GM19372 (cell line): ENCODE results near the gene SLFN14.
"Not testable (repeated sequence)": the region's sequence is repeated elsewhere in the genome, so short reads cannot be mapped to it uniquely, and the experiment has no call there.

Source experiments
- ATAC-seq: cut with Tn5 transposase; IDR thresholded peaks from one replicate; pipeline ENCODE4 v1.9.1; 2021; ENCODE audit warnings: mild to moderate bottlenecking, low read depth, moderate library complexity; ENCODE audit not compliant: unreplicated experiment

The SLFN14 gene

GRCh38 chr17:35529326-35529725, 31.3 kb downstream of the SLFN14 start:
- not testable (repeated sequence) for ATAC-seq

DNA sequence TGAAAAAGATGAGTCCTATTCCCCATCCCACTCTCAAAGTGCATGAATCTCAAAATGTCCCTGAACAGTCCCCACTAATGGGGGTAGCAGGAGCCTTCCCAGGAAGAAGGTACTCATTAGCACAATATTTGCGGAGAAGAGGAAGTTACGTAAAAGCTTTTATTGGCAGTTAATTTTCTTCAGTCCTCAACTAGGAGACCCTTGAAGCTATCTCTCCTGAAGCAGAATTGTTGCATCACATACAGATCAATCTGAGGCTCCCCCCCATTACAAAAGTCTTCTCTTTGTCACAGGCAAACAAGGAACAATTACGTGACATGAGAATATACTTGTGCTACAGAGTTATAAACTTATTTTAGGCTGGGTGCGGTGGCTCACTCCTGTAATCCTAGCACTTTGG, 37.3 kb downstream of the SLFN14 start:
- ATAC-seq, result no peak

GRCh38 chr17:35521654-35522256, 38.9 kb downstream of the SLFN14 start:
- ATAC-seq, result not testable (repeated sequence)

DNA sequence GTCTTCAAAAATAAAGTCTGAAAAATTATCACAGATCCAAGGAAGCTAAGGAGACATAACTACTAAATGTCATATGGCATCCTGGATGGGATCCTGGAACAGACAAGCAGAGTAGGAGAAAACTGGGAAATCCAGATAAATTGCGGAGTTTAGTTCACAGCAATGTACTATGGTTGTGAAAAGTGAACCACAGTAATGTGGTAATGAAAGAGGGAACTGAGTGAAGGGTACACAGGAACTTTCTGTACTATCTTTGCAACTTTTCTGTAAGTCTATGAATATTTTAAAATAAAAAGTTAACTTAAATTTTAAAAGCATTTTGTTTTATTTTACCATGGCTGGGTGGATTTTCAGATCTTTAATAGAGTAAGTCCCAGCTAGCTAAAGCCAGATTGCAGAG, 39.5 kb downstream of the SLFN14 start:
- no peak for ATAC-seq

DNA sequence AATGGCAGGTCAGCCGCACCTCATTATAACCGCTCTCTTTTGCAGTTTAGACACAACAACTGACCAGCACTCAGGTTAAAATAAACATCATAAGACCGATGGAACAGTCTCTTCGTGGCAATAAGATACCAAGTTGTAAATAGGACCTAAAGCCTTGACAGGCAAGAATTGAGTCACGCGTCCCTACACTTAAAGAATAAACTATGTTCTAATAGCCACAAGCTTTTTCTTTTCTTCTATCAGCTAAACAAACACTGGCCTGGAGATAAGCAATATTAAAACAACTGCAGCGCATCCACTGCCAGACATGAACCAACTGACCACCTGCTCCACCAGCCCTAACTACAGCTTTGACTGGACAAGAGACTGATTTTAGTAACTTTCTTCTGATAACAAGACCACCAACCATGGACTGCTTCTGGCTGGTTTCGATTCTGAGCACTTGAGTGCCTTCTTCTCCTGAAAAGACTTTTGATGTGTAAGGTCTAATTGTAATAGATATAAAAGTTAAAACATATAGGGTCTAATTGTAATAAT, 40.6 kb downstream of the SLFN14 start:
- ATAC-seq, result no peak

- no peak for ATAC-seq
Observed at GRCh38 chr17:35519439-35519838, 41.2 kb downstream of the SLFN14 start.

DNA sequence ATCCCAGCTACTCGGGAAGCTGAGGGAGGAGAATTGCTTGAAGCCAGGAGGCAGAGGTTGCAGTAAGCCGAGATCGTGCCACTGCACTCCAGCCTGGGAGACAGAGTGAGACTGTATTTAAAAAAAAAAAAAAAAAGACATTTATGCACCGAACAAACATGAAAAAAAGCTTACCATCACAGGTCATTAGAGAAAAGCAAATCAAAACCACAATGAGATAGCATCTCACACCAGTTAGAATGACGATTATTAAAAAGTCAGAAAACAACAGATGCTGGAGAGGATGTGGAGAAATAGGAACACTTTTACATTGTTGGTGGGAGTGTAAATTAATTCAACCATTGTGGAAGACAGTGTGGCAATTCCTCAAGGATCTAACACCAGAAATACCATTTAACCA, 42.2 kb downstream of the SLFN14 start:
- ATAC-seq, result not testable (repeated sequence)

DNA sequence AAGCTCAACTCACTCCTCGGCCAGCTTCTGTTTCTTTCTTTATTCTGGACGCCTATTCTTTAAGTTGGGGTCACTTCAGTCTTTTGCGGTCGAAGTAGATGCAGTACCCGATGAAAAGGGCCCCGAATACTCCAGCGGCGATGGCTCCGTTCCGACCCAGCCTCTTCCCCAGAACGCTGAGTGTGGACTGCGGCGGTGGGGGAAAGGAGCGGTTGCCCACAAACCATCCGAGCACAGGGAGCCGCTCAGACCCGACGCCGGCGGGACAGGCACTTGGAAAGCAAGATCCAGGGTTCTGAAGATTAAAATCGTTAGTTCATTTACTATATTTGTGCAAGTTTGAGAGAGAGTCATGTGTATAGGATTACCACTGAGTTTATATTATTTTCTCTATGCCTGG, 45.6 kb downstream of the SLFN14 start:
- ATAC-seq, result no peak

GRCh38 chr17:35514564-35514963, 46.1 kb downstream of the SLFN14 start:
- ATAC-seq, result no peak
